Fibroblast of skin of back (primary cell): ENCODE results near the gene ACVRL1.
A peak's percentile ranks its signal among the peaks of the same experiment; 100 is the strongest.

Source experiments
- DNase-seq: peaks from one replicate; pipeline ENCODE4 v3.0.0-alpha.2; 2013

Gene ACVRL1

DNA sequence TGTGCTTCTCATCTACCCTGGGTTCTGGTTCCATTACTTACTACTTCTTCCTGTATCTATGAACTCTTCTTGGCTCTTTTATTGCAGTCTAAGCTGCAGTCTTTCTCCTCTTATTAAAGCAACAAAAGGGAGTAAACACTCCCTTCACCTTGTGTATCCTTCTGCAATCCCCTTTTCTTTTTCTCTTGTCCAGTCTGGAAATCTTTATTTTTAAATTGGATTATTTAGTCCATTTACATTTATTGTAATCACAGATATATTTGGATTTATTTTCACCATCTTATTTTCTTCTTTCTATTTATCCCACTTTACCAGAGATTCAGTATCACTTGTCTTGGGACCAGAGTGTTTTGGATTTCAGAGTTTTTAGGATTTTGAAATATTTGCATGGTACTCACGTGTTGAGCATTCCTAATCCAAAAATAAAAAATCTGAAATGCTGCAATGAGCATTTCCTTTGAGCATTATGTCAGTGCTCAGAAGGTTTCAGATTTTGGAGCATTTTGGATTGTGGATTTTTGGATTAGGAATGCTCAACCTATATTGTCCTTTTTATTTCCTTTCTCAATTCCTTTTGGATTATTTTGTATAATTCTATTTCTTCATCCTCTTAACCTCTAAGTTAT is 37.4 kb downstream of the ACVRL1 start:
- DNase-seq, result no peak

- no peak for DNase-seq
Measured at GRCh38 chr12:51947246-51947996, 40.1 kb downstream of the ACVRL1 start.

DNA sequence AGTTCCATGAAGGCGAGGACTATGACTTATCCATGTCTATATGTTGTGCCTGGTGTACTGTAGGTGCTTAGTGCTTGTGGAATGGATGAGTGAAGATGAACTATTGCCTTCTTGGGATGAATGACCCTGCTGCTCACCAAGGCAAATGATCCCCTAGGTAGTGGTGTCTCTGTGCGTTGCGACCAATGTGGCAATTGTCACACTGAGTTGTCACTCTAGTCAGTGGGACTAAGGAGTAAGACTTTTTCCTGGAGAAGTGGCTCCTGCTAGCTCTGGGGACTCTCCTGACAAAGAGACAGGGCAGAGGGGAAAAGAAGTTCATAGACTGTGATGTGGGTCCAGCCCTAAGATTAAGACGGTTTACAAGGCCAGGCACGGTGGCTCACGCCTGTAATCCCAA is 40.8 kb downstream of the ACVRL1 start:
- DNase-seq, result no peak

GRCh38 chr12:51949342-51950030 is 42.2 kb downstream of the ACVRL1 start:
- DNase-seq, result peak; percentile 12

GRCh38 chr12:51950682-51951198 is 43.4 kb downstream of the ACVRL1 start:
- DNase-seq, result no peak

DNA sequence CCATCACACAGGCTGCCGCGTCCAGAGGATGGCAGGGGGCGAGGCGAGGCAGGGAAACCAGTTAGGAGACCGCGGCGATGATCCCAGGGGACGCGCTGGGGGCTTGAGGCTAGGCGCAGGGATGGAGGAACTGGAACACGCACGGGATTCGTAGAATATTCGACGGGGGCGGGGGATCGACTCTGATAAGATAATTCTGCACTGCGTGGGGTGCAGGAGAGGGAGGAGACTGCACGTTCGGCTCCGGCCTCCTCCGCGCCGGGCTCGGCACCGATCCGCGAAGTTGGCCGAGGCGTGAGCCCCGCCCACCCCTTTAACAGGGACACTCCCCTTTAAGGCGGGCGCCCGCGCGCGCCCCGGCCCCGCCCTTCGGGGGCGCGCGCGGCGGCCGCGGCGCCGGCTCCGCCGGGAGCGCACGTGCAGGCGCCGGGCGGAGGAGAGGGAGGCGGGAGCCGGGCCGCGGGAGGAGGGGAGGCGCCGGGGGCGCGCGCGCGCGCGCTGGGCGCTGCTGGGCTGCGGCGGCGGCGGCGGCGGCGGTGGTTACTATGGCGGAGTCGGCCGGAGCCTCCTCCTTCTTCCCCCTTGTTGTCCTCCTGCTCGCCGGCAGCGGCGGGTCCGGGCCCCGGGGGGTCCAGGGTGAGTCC is 44.0 kb downstream of the ACVRL1 start, which contains the start of gene ACVR1B:
Gene ACVR1B (plus strand): TSS at position 501 of the 644 bp plus-strand sequence. CDS start 45 bp downstream, at position 546.
- peak; percentile 87 for DNase-seq

DNA sequence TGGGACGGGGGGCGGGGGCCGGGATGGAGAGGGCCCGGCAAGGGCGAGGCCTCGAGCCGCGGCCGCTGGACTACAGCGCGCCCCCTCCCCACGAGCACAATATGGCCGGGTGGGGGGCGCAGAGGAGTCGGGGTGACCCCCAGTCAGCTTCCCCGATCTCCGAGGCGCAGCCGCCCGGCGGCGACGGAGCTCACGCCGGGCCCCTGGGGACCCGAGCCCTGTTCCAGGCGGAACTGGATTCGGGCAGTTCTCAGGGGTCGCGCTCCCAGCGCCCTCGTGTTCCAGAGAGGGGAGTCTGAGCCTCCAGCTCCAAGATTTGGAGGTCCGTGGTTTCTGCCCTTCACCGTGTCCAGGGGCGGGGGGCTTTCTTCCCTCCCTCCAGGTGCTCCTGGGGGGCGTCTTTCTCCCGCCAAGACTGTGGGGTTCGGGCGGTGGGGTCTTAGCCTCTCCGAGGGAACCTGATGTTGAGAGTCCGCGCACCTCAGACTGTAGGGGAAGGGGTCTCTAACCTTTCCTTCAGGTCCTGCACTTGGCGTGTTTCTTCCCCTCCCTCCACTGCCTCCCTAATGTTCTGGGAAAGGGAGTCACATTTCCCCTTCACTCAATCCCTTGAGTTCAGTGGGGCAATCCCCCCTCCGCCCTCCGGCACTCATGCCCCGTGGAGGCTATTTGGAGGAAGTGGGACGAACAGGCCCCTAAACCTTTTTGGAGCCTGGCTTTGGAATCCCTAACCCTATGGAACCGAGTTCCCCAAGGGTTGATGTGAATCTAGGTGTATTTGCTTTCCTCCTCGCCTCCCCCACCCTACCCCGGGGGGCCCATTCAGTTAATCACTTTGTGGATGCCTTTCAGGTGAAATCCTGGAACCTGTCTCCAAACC is 44.8 kb downstream of the ACVRL1 start:
- no peak for DNase-seq

DNA sequence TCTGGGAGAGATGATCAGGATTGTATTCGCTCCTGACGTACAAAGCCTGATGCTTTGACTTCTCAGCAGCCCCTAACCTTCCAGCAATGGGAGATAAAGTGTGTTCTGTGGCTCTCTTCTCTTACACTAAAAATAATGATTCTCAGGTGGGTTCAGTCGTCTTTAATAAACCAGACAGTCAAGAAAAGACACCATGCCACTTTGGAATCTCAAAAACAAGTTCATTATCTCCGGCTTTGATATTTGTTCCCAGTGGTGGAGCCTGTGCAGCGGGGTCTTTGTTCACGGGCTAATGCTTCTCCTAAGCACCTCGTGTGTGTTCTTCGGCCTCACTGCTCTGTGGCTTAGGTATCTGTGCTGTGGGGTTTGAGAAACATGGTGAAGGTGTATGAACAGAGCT is 45.8 kb downstream of the ACVRL1 start:
- no peak for DNase-seq

DNA sequence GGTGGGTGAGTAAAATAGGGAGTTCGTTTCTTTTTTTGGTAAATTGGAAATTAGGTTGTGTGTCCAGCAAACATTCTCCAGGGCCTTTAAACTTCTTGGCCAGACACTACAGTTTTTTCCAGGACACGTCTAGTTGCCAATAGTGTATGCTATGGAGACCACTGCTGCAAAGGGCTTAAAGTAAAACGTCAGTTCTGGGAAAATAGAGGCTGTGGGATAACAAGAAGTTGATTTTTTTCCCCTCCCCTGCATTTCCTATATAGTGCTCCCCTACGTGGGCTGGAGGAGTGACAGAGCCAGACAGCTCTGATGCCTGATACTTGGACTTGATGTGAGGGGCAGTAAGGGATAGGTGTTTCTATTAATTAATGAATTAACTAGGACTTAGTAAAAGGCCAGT is 46.6 kb downstream of the ACVRL1 start:
- DNase-seq, result no peak

- DNase-seq, result no peak
Measured at GRCh38 chr12:51954561-51955361, 47.5 kb downstream of the ACVRL1 start.

- no peak for DNase-seq
Measured at GRCh38 chr12:51955702-51956101, 48.4 kb downstream of the ACVRL1 start.

GRCh38 chr12:51958542-51958941 is 51.2 kb downstream of the ACVRL1 start:
- no peak for DNase-seq

DNA sequence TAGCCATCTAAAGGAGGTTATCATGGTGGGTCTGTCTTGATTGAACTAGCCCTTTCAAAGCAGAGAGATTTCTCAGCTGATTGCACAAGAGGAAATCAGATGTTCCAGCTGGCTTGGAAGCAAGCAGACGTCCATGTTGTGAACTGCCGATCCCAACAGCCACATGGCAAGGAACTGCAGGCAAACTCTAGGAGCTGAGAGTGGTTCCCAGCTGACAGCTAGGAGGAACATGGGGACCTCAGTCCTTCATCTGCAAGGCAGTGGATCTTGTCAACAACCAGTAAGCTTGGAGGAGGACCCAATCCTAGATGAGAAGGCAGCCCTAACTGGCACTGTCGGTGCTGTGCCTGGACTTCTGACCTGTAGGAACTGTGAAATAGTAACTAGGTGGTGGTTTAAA is 51.9 kb downstream of the ACVRL1 start:
- no peak for DNase-seq

DNA sequence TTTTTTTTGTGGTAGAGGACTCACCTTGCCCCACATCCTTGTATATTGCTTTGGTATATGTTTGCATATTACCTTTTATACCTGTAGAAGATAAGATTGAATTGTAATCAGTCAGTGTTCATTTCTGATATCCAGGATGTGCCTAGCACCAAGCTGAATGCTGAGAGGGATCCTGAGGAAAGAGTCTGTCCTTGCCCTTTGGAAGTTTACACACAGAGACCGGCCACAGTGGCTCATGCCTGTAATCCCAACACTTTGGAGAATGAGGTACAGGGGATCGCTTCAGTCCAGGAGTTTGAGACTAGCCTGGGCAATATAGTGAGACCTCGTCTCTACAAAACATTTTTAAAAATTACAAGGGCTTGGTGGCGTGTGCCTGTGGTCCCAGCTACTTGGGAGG is 52.6 kb downstream of the ACVRL1 start:
- no peak for DNase-seq

DNA sequence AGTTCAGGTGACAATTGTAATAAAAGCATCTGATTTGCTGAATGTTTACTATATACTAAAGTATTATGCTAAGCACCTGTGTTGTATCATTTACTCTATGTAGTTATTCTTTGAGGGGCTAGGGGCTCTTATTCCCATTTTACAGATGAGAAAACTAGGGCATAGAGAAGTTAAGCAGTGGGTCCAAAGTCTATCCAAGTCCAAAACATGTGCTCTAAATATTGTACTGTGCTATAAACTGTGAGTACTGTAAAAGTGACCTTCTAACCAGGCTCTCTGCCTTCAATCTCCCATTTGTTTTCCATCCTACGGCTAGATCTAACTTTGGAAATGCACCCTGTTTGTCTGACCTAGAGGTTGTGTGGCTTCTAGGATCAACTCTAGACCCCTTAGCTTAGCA is 53.2 kb downstream of the ACVRL1 start:
- DNase-seq, result no peak

DNA sequence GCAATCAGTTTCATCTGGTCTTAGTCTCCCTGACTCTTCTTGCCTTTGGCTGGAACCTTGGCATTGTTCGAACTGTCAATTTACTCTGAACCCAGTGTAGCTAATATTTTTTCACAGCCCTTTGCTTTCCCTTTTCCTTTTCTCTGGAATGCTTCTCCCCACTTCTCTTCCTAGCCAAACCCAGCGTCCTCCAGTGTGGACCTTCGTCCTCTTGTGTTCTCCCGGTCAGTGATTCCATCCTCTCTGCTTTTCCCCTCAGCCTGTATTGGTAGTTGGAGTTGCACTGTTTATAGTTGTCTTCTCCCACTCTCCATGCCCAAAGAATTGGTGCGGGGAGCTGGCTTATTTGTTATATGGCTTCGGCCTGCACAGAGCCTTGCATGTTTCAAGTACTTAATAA is 53.6 kb downstream of the ACVRL1 start:
- no peak for DNase-seq

DNA sequence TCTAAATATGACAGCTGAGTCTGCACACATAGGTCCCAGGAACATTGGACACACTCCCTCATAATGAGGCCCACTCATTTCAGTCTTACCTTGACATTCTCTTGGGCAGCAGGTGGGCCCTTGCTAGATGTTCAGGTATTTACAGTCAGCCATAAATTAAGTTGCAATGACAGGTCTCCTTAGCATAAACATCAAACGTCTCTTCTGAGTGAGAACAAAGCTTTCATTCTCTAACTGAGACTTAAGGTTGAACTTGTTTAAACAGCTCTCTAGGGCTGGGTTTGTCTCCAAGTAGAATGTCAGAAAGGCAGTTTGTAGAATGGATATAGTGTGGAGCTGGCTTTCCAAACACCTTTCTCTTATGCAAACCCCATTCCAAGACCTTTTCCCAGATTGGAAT is 54.5 kb downstream of the ACVRL1 start:
- DNase-seq, result no peak

GRCh38 chr12:51962737-51963136 is 55.4 kb downstream of the ACVRL1 start:
- DNase-seq, result no peak

- no peak for DNase-seq
Measured at GRCh38 chr12:51963477-51963876, 56.2 kb downstream of the ACVRL1 start.

GRCh38 chr12:51969643-51970042 is 62.3 kb downstream of the ACVRL1 start:
- DNase-seq, result no peak
